Measurements from ENCODE around the gene TCFL5.

TCFL5 gene

DNA sequence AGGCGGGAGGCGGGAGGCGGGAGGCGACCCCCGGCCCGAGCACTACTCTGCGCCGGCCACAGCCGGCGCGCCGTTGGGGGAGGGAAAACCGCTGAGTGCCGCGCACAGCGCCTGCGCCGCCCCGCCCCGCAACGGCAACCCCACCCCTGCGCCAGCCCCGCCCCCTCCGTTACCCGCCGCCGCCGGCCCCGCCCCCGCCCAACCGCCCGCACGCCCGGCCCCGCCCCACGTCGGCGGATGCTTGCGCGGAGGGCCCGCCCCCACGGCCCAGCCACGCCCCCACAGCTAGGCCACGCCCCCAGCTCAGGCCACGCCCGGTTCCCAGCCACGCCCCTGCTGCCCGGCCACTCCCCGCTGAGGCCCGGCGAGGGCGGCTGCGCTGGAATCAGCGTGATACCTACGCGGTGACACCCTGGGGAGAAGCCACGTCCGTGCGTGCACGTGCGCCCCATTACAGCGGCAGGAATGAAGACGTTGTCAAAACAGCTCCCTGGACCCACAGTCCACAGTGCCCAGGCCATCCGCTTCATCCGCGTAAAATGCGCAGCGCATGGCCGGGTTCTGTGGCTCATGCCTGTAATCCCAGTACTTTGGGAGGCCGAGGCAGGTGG lies at the start of gene TCFL5:
Gene TCFL5 (minus strand): TSS at position 97 of the 611 bp plus-strand sequence. CDS start 152 bp downstream, outside the sequence.
- peak; percentile 92 for DNase-seq

DNA sequence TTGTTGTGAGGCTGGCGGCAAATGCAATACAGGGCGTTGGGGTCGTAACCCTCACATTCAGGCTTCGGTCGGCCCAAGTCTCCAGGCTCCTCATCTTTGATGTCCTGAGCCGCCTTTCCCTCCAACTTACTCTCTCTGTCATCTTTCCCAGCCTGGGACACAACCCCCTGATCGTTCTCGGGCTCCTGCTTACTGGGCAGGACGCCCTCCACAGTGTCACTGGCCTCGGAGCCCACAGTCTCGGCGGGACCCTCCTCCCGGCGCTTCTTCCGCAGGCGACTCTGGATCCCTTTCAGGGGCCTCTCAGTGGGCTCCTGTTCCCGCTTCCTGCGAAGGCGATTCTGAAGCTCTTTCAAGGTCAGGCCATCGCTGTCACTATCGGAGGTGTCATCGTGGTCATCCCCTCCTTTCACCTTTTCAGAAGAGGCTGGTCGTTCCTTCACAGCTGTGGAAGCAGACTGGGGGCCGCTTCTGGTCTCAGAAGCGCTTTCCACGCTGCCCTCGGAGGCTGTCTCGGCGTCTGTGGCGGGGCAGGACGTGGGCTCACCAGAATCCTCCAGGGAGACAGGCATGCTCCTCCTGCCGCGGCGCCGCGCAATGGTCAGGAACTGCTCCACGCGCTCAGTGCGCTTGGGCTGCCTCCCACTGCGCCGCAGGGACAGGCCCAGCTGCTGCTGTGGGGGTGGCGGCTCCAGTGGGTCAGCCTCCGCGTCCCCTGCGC lies 49.3 kb upstream of the TCFL5 start:
- DNase-seq: no peak

DNA sequence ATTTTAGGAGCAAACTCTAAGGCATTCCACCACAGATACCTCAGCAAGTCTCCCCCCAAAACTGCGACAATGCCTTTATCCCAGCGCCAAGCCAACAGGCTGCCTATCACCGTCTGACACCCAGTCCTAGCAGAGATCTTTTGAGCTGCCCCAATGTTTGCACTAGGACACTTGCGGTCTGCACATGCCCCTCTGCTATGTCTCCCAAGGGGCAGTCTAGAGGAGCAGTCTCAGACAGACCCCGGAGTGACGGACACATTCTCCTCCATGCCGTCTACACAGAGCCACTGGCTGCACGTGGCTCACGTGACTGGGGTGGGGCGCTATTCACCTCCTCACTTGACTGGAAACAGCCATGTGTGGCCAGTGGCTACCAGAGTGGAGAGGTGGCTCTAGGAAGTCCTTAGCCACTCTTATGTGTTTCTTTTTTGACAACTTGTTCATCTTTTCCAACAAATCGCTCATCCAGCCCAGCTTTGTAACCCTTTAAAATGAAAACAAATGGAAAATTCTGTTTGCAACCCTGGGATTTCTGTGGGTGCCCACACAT lies 48.7 kb upstream of the TCFL5 start:
- no peak for DNase-seq

DNA sequence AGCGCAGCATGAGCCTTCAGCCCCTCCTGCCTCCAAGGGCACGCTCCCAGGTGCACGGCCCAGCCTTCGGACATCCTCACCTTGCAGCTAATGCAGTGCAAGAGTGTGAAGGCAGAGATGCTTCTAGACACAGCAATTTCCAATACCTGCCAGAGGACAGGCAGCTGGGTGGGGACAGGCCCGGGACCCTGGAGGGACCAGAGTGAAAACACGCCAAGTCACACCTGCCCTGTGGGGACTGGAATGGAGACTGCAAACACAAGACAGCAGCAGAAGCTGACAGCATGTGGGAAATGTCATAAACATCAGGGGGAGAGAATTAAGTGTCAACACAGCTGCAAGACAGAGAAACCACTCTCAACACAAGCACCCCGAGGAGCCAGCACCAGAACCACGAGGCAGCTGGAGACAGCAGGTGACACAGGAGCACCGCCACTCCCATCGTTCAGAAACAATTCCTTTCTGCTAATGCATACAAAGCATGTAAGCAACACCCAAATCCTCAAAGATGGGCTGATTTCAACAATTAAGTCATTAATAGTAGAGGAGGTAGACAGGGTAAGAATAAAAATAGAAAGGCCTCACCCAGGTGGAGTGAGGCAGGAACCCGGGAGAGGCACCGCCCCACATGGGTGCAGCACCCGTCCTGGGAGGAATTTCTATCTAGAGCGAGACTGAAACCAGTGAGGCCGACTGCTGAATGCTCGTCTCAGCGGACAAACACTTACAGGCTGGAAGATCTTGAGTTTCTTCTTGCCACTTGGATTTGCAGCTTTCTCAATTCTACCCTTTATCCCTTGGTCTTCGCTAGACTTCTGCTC lies 47.6 kb upstream of the TCFL5 start:
- DNase-seq: no peak

DNA sequence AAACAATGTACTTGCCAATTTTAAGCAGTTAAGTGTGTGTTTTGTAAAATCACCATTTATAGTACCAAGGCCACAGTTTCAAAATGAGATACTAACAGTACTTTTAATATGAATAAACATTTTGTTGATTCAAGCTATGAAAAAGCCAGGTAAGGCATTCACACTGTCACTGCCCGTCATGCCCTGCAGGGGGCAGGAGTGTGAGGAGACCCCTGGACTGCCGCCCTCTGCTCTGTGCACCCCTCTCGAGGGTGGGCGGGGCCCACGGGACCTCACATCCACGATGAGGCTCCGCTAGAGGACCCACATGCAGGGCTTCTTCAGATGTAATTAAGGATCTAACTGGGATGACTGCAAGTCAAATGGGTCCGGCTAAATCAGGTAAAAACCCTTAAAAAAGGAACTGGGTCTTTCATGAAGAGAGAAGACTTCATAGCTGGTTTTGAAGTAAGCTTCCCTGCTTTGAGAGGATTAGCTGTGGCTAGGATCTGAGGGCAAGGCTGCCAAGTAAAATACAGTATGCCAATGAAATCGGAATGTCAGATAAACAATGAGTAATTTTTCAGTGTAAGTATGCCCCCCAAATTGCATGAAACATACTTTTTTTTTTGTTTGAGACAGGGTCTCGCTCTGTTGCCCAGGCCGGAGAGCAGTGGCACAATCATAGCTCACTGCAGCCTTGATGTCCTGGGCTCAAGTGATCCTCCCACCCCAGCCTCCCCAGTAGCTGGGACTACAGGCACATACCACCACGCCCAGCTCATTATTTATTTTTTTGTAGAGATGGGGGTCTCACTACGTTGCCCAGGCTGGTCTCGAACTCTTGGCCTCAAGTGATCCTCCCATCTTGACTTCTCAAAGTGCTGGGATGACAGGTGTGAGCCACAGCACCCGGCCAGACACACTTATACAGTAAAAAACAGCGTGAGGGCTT lies 46.0 kb upstream of the TCFL5 start:
- peak; percentile 48 for DNase-seq

DNA sequence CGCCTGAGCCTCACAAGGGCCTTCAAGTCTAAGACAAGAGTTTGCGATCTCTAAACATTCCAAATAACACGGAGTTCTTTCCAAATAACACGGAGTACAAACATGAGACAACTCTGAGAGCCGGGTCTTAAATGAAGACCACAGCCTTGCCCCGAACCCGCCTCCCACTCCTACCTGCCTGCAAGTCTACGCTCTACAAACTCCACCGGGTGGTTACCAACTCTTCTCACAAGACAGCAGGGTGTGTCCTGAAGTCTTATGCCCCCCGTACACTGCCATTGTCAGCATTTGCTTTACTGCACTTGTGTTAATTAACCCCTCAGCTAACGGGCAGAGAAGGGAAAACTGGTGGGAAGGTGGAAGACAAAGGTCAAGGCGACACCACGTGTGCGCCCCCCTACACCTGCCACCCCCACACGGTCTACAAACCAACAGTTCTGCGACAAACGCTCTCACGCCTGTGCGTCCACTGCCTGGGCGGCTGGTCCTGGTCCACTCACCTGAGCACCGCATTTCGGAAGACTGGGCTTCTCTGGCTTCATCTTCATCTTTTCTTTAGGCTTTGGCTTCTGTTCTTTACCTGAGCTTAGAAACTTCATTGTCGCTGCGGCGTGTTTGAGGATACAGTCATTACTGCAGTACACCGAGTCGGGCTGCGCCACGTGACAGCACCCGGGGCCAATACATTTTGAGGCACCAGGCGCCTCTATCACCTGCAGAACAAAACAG lies 45.2 kb upstream of the TCFL5 start:
- no peak for DNase-seq

DNA sequence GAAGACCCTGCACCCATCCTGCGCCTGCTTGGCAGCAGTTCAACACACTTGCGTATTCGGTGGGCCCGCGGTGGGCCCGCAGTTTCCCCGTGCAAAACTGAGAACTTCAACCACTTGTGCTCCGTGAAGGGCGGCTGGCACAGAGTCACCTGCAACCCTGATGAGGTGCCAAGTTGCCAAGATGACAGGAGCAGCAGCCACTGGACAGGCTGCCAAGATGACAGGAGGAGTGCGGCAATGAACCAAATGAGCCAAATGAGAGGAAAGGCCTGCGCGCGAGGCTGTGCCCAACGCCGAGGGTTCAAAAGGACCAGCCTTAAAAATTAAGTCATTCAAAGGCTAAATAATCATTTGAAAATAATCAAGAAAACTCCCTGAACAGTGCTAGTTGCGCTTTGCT lies 44.6 kb upstream of the TCFL5 start:
- no peak for DNase-seq

DNA sequence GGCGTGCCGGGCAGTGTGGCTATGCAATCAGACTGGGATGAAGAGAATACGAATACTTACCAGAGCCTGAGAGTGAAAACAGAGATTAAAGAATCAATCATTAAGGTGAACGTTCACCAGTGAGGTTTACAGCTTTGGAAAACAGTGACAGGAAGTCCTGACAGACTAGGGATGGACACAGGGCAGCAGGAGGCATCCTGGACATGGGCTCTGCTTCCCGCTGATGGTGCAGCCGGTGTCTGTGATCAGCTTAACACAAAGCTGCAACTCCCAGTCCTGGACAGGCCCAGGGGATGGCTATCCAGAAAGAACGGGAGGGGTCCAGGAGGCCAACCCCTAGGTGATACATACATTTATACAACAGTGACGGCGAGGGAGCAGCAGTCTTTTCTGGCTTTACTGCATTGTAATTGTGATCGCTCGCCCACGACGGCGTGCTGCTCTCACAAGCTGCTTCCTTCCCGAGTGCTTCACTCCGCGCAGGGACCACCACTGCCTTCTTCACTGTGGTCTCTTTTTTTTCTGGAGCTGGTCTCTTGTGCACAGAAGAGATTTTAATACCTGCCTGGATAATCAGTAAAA lies 44.0 kb upstream of the TCFL5 start:
- no peak for DNase-seq

DNA sequence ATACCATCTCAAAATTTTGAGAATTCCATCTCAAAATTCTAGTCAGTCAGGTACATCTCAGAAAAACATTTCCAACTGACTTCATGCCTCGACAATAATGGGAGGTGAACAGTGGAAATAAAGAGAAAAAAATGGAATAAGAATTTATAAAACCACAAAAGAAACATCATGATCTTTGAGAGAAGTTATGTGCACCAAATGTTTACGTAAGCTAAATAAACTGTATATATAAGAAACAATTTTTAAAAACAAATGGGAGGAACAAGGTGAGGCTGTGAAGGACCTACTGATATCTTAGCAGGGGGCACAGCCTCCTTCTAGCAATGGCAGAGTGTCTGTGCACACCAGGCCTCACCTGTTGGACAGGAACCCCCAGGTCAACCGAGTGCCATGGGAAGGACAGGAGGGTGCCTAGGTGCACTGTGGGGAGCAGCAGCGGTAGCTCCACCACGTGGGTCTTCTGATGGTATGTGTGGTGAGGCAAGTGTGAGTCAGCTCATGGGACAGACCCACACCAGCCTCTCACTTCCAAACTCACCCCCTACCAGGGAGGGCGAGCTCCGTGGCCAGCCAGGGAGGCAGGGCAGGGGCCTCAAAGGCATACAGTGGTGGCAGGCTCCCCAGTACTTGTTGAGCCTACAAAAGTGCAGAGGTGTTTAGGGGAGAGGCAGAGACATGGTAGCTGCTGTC lies 41.4 kb upstream of the TCFL5 start:
- no peak for DNase-seq

DNA sequence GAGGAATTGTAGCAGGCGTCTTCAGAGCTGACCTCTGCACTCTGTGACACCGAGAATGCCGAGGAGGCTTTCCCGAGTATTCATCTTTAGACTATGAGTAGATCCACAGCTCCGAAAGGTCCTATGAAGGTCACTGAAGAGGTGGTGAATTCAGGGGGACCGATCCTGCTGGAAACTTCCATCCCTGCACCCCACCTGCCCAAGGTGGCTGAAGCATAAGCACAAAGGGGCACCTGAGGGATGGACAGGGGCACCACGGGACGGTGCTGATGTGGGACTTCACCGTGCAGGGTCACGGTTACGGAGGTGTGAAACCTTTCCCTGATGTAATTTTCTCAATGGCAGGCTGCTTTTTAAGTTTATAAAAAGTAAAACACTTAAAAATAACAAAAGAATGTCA lies 40.3 kb upstream of the TCFL5 start:
- DNase-seq: no peak

DNA sequence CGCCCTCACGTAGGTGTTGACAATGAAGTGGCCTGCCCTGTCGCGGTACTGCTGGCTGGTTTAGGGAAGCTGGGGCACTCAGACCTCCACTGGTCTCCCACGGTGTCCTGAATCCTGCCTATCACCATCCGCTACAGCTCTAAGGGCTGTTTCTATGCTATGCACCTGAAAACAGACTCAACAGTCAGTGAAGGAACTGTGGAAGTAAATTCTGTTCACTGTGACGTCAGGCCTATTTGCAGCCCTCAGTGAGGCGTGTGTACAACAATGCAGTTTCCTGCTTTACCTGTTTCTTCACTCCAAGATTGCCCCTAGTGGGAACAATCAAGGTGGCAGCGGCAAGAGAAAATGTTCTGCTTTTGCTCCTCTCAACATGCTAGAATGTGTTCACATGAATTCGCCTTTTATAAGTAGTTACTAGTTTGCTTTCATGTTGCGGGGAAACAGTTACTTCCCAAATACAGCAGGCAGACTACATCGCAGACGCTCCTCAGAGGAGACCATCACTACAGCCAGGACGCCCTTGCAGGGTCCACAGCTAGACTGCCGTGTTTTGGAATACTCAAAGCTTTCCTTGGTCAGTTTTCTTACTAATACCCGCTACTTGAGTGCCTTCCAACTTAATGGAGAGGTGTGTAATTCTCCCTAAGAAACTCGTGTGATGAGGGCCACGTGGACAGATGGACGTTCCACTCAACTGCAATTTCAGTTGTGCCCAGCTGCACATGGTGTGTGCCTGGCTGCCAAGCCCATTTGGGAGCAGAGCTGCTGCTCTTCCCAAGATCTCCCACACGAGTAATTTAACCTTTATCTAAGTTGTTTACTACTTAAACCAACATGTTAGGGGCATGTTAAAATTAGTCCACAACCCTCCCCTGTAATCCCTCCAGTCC lies 39.3 kb upstream of the TCFL5 start:
- DNase-seq: peak; percentile 29

DNA sequence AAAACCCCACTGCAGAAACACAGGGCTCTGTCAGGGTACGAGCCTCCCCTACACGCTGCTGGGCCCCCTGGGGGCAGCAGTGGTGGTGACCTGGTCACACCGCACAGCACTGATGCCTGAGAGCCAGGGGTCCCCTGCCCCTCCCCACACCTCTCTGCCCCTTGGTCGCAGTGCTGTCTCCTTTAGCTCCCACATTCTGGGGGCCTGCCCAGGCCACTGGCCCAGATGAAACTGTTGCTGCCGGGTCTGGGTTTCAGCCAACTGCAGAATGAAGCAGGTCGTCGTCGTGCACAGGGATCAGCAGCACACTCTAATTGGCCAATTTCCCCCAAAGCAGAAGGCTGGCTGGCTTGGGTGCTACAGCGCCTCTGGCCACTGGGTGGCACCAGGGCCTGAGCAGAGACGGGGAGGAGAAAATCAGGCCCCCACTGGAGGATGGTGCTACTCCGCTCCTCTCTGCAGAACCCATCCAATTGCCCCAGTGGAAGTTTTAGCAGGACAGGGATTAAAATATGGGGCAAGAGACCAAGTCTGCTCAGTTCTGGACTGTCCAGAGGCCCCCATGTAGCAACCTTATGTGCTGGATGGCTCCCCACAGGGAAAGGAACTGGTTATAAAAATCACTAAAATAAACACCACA lies 38.5 kb upstream of the TCFL5 start:
- peak; percentile 82 for DNase-seq

DNA sequence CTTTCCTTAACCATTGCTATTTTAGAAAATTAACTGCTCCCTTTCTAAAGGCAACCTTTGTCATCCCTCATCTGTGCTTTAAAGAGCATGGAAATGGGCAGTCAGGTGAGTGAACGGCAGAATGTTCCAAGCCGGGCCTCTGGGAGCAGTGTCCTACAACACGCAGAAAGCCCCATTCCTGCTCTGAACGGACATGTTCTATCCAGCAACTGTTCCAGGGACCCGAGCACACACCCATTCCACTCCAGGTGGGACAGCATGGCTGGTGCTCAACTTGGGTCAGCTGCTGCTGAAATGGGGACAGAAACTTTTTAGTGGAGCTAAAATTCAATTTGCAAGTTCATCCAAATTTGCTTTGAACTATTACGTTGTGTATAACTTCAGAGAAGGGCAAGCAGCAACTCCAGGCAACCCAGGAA lies 38.0 kb upstream of the TCFL5 start:
- DNase-seq: no peak

DNA sequence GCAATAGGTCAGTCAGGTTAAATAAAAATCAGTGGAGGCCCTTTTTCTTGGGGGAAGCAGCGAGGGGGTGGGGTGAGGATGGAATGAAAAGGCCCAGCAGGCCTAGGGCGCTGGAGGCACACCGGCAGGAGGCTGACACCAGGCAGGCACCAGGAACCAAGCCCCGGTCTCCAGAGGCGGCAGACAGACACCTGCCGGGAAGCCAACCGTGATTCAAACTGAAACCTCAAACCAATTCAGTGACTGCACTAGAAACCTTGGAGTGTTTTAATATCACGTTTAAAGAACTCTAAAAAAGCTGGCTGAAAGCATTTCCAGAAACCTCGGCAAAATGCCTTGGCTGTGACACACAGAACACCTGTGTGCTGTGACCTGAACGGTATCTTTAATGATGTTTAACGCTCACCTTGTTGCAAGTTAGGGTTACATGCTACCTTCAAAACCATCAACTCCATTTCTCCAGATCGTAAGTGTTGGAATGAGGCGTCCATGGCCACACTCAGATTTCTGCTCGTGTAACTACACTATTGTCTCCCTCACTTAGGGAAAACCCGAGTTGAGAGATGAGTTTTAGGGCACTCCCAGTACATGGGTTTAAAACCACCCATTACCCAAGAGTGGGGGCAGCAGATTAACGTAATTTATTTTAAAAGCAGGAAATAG lies 37.5 kb upstream of the TCFL5 start:
- DNase-seq: no peak

DNA sequence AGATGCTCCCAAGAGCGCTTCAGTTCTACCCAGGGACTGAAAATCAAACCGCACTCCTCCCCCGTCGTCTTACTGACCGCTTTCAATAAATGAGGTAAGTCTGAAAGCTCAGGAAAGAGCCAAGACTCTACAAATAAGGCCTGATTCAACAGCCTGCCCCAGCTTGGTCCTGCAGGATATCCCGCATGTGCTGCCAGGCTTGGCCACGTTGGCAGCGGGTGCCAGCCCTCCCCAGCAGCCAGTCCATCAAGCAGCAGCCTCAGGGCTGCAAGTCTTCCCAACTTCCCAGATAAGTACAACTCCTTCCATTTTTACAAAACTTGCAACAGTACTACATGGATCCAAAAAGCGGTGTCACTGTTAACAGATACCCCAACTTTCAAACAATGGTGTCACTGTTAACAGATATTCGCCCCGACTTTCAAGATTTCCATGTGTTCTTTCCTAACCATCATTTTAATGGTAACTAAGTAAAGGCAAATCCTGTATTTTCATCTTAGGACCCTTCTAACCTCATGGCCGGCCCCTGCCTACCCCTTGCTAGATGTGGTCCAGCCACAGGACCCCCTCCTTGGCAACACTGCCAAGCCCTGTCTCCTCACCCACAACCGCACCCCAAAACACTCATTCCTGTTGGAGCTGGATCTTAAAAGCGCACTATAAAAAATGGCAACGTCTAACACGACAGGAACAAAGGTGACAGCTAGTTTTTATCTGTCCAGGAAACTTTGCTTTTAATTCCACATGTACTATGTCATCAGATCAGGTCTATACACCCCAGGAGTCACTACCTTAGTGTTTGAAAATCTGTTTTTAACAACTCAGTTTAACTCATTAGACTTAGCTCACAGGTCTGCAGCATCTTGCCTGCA lies 36.7 kb upstream of the TCFL5 start:
- no peak for DNase-seq

DNA sequence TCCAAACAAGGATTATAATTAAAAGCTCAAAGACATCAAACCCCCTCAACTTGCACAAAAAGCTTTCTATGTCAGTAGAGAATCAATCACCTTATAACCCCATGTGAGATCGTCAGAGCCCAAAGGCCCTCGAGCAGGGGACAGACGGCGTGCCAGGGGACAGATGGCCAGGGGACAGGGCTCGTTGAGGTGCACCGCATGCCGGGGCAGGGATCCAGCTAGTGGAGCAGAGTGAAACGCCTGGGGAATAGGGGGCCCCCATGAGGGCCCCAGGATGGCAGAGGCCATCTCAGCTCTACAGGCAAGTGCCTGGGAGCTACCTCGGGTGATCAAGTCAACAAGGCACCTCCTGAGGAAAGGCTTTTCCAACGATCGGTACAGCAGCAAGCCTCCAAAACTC lies 36.0 kb upstream of the TCFL5 start:
- DNase-seq: no peak

DNA sequence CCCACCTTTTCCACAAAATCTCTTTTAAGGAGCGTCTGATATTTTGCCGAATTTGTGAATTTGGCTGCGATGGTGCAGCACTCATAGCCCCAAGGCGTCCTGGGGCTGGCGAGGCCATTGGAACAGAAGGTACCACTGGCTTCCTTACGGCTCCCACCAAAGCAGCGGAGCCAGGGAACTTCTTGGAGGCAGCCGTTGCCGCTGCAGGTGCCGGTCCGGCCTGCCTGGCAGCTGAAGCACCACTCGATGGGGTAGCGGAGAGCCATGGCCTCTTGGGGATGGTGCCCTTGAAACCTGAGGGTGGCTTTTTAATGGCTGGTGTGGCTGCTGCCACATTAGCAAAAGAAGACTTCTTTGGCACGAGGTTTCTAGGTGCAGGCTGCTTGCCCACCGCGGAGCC lies 34.9 kb upstream of the TCFL5 start:
- no peak for DNase-seq

DNA sequence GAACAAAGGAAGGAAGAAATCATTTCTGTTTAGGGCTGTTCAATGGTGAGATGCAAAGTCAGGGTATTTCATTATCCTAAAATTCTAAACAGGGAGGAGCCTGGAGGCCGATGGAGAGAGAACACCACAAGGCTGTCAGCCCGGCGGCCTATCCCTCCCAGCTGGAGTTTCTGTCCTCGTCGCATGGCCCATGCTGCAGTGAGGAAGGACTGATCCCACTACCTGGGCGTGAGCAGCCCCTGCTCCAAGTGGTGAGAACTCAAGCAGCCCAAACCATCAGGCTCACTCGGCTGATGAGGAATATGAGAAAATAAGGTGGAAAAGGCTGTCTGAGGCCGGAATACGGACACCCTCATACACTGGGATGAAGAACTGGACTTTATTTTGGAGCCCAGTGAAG lies 33.9 kb upstream of the TCFL5 start:
- DNase-seq: no peak
